HEK293 (cell line): ENCODE results near the gene SIN3A.
A peak's percentile ranks its signal among the peaks of the same experiment; 100 is the strongest.

Experiments used
- BCL11A ChIP-seq: fragments of 450-650 bp; formaldehyde crosslinking; IDR thresholded peaks from 2 replicates; pipeline ENCODE4 v1.5.1; 2016; ENCODE audit warnings: low read depth, missing biosample characterization, missing genetic modification characterization
- GFI1B ChIP-seq: fragments of 450-650 bp; formaldehyde crosslinking; IDR thresholded peaks from 2 replicates; pipeline ENCODE4 v1.5.1; 2016; ENCODE audit warnings: missing biosample characterization, missing genetic modification characterization
- GLIS2 ChIP-seq: fragments of 450-650 bp; formaldehyde crosslinking; IDR thresholded peaks from 2 replicates; pipeline ENCODE4 v1.5.1; 2016; ENCODE audit warnings: missing biosample characterization, missing genetic modification characterization
- KLF1 ChIP-seq: fragments of 450-650 bp; formaldehyde crosslinking; IDR thresholded peaks from 2 replicates; pipeline ENCODE4 v1.5.1; 2016; ENCODE audit warnings: missing biosample characterization, missing genetic modification characterization
- KLF16 ChIP-seq: fragments of 450-650 bp; formaldehyde crosslinking; IDR thresholded peaks from 2 replicates; pipeline ENCODE4 v1.5.1; 2017; ENCODE audit warnings: missing biosample characterization, missing genetic modification characterization
- KLF8 ChIP-seq: fragments of 450-650 bp; formaldehyde crosslinking; IDR thresholded peaks from 2 replicates; pipeline ENCODE4 v1.5.1; 2016; ENCODE audit warnings: missing biosample characterization, missing genetic modification characterization
- KLF9 ChIP-seq: fragments of 450-650 bp; formaldehyde crosslinking; IDR thresholded peaks from 2 replicates; pipeline ENCODE4 v1.5.1; 2016; ENCODE audit warnings: missing biosample characterization, missing genetic modification characterization, low read depth
- MZF1 ChIP-seq: fragments of 450-650 bp; formaldehyde crosslinking; IDR thresholded peaks from 2 replicates; pipeline ENCODE4 v1.5.1; 2017; ENCODE audit warnings: missing biosample characterization, missing genetic modification characterization, borderline replicate concordance
- PRDM1 ChIP-seq: fragments of 450-650 bp; formaldehyde crosslinking; IDR thresholded peaks from 2 replicates; pipeline ENCODE4; 2016; ENCODE audit warnings: missing biosample characterization, missing genetic modification characterization
- RBAK ChIP-seq: fragments of 450-650 bp; formaldehyde crosslinking; IDR thresholded peaks from 2 replicates; pipeline ENCODE4 v1.5.1; 2016; ENCODE audit warnings: missing biosample characterization, missing genetic modification characterization
- REPIN1 ChIP-seq: fragments of 450-650 bp; formaldehyde crosslinking; IDR thresholded peaks from 2 replicates; pipeline ENCODE4 v1.5.1; 2017; ENCODE audit warnings: missing biosample characterization, missing genetic modification characterization, low read depth
- SP2 ChIP-seq: fragments of 450-650 bp; formaldehyde crosslinking; IDR thresholded peaks from 2 replicates; pipeline ENCODE4 v1.5.1; 2016; ENCODE audit warnings: missing biosample characterization, missing genetic modification characterization
- YY1 ChIP-seq: fragments of 450-650 bp; formaldehyde crosslinking; IDR thresholded peaks from 2 replicates; pipeline ENCODE4 v1.5.1; 2018; ENCODE audit warnings: missing biosample characterization, missing genetic modification characterization
- ZBTB1 ChIP-seq: fragments of 450-650 bp; formaldehyde crosslinking; IDR thresholded peaks from 2 replicates; pipeline ENCODE4 v1.5.1; 2016; ENCODE audit warnings: missing biosample characterization, missing genetic modification characterization
- ZBTB21 ChIP-seq: fragments of 450-650 bp; formaldehyde crosslinking; IDR thresholded peaks from 2 replicates; pipeline ENCODE4 v1.5.1; 2017; ENCODE audit warnings: missing biosample characterization, missing genetic modification characterization
- ZBTB48 ChIP-seq: fragments of 450-650 bp; formaldehyde crosslinking; IDR thresholded peaks from 2 replicates; pipeline ENCODE4 v1.5.1; 2016; ENCODE audit warnings: missing biosample characterization, missing genetic modification characterization
- ZEB2 ChIP-seq: fragments of 450-650 bp; formaldehyde crosslinking; IDR thresholded peaks from 2 replicates; pipeline ENCODE4 v1.5.1; 2016; ENCODE audit warnings: missing biosample characterization, missing genetic modification characterization
- ZFP37 ChIP-seq: fragments of 450-650 bp; formaldehyde crosslinking; IDR thresholded peaks from 2 replicates; pipeline ENCODE4 v1.5.1; 2016; ENCODE audit warnings: missing biosample characterization, missing genetic modification characterization
- ZNF16 ChIP-seq: fragments of 450-650 bp; formaldehyde crosslinking; IDR thresholded peaks from 2 replicates; pipeline ENCODE4 v1.5.1; 2016; ENCODE audit warnings: low read depth, missing biosample characterization, missing genetic modification characterization
- ZNF175 ChIP-seq: fragments of 450-650 bp; formaldehyde crosslinking; IDR thresholded peaks from 2 replicates; pipeline ENCODE4 v1.5.1; 2016; ENCODE audit warnings: missing biosample characterization, missing genetic modification characterization
- ZNF211 ChIP-seq: fragments of 450-650 bp; formaldehyde crosslinking; IDR thresholded peaks from 2 replicates; pipeline ENCODE4 v1.5.1; 2016; ENCODE audit warnings: low read depth, missing biosample characterization, missing genetic modification characterization
- ZNF24 ChIP-seq: fragments of 450-650 bp; formaldehyde crosslinking; IDR thresholded peaks from 2 replicates; pipeline ENCODE4 v1.5.1; 2016; ENCODE audit warnings: missing biosample characterization, missing genetic modification characterization
- ZNF292 ChIP-seq: fragments of 450-650 bp; formaldehyde crosslinking; IDR thresholded peaks from 2 replicates; pipeline ENCODE4 v1.5.1; 2016; ENCODE audit warnings: low read depth, missing biosample characterization, missing genetic modification characterization, borderline replicate concordance
- ZNF350 ChIP-seq: fragments of 450-650 bp; formaldehyde crosslinking; IDR thresholded peaks from 2 replicates; pipeline ENCODE4 v1.5.0; 2017; ENCODE audit warnings: missing biosample characterization, mild to moderate bottlenecking, missing genetic modification characterization
- ZNF394 ChIP-seq: fragments of 450-650 bp; formaldehyde crosslinking; IDR thresholded peaks from 2 replicates; pipeline ENCODE4 v1.5.1; 2016; ENCODE audit warnings: missing biosample characterization, missing genetic modification characterization, mild to moderate bottlenecking, moderate library complexity, borderline replicate concordance
- ZNF473 ChIP-seq: fragments of 450-650 bp; formaldehyde crosslinking; IDR thresholded peaks from 2 replicates; pipeline ENCODE4 v1.5.1; 2017; ENCODE audit warnings: missing biosample characterization, missing genetic modification characterization
- ZNF501 ChIP-seq: fragments of 450-650 bp; formaldehyde crosslinking; IDR thresholded peaks from 2 replicates; pipeline ENCODE4 v1.5.1; 2016; ENCODE audit warnings: missing biosample characterization, missing genetic modification characterization
- ZNF596 ChIP-seq: fragments of 450-650 bp; IDR thresholded peaks from 2 replicates; pipeline ENCODE4 v1.5.0; 2018; ENCODE audit warnings: missing biosample characterization, mild to moderate bottlenecking, missing genetic modification characterization, moderate library complexity
- ZNF610 ChIP-seq: fragments of 450-650 bp; formaldehyde crosslinking; IDR thresholded peaks from 2 replicates; pipeline ENCODE4 v1.5.1; 2016; ENCODE audit warnings: missing biosample characterization, missing genetic modification characterization, borderline replicate concordance
- ZNF747 ChIP-seq: fragments of 450-650 bp; formaldehyde crosslinking; IDR thresholded peaks from 2 replicates; pipeline ENCODE4 v1.5.1; 2016; ENCODE audit warnings: missing biosample characterization, missing genetic modification characterization
- ZNF777 ChIP-seq: fragments of 450-650 bp; formaldehyde crosslinking; IDR thresholded peaks from 2 replicates; pipeline ENCODE4 v1.5.1; 2017; ENCODE audit warnings: missing biosample characterization, missing genetic modification characterization, borderline replicate concordance
- ZNF785 ChIP-seq: fragments of 450-650 bp; formaldehyde crosslinking; IDR thresholded peaks from 2 replicates; pipeline ENCODE4 v1.5.1; 2016; ENCODE audit warnings: missing biosample characterization, missing genetic modification characterization
- ZNF830 ChIP-seq: fragments of 450-650 bp; IDR thresholded peaks from 2 replicates; pipeline ENCODE4 v1.5.0; 2018; ENCODE audit warnings: missing biosample characterization, missing genetic modification characterization, low read depth, mild to moderate bottlenecking, moderate library complexity
- ZSCAN23 ChIP-seq: fragments of 450-650 bp; formaldehyde crosslinking; IDR thresholded peaks from 2 replicates; pipeline ENCODE4 v1.5.1; 2016; ENCODE audit warnings: missing biosample characterization, missing genetic modification characterization
- TF ChIP-seq, protein P1 (sequence below): fragments of 450-650 bp; formaldehyde crosslinking; IDR thresholded peaks from 2 replicates; pipeline ENCODE4 v1.5.1; 2016; ENCODE audit warnings: missing biosample characterization, missing genetic modification characterization, borderline replicate concordance
- TF ChIP-seq, protein P2 (sequence below): fragments of 450-650 bp; formaldehyde crosslinking; IDR thresholded peaks from 2 replicates; pipeline ENCODE4; 2016; ENCODE audit warnings: missing biosample characterization, missing genetic modification characterization

Gene SIN3A

DNA sequence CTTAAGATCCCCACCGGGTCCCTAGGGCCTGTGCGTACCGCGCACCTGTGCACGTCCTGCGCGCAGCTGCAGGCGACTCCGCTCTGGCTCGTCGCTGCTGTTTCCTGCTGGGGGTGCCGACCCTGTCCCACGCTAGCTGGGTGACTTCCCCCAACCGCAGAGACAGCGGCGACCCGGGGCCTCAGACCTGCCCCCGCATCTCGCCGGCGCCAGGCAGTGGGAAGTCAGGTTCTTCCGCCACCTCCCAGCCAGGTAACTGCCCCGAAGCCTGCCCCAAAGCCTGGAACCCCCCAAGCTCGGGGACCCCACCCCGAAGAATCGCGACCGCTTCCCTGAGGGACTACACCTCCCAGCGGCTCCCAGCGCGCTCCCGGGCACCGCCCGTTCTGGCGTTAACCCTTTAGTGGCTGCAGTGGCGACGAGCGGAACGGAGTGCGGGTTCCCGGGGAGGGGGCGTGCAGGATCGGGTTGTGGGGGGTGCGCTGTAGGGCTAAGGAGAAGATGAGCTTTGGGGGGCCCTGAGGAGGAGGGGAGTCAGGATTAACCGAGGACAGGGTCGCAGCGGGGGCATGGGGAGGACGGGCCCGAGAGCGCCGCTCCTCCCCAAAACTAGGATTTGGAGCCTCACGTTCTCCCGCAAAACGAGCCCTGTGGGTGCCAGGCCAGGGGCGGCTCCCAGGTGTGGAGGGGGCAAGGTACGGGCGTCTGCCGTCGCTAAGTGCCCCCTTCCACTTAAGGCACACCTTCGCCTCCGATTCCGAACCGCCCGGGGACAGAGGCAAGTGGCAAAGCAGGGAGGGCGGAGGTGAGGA lies 104.1 kb downstream of the SIN3A start (continued):
- 0 out of 2 replicates have a peak, but pooled peaks have one; percentile 21 for TF ChIP-seq RBAK (tag by site-specific recombination)
- peak; percentile 95 for TF ChIP-seq ZEB2 (tag by site-specific recombination)
- 0 out of 2 replicates have a peak, but pooled peaks have one; percentile 36 for TF ChIP-seq YY1
- no peak; the same call in 1 of the 2 replicates for TF ChIP-seq GFI1B (tag by site-specific recombination)
- TF ChIP-seq ZNF16 (tag by site-specific recombination): no peak
- no peak for TF ChIP-seq ZNF175 (tag by site-specific recombination)
- TF ChIP-seq, protein P1, sequence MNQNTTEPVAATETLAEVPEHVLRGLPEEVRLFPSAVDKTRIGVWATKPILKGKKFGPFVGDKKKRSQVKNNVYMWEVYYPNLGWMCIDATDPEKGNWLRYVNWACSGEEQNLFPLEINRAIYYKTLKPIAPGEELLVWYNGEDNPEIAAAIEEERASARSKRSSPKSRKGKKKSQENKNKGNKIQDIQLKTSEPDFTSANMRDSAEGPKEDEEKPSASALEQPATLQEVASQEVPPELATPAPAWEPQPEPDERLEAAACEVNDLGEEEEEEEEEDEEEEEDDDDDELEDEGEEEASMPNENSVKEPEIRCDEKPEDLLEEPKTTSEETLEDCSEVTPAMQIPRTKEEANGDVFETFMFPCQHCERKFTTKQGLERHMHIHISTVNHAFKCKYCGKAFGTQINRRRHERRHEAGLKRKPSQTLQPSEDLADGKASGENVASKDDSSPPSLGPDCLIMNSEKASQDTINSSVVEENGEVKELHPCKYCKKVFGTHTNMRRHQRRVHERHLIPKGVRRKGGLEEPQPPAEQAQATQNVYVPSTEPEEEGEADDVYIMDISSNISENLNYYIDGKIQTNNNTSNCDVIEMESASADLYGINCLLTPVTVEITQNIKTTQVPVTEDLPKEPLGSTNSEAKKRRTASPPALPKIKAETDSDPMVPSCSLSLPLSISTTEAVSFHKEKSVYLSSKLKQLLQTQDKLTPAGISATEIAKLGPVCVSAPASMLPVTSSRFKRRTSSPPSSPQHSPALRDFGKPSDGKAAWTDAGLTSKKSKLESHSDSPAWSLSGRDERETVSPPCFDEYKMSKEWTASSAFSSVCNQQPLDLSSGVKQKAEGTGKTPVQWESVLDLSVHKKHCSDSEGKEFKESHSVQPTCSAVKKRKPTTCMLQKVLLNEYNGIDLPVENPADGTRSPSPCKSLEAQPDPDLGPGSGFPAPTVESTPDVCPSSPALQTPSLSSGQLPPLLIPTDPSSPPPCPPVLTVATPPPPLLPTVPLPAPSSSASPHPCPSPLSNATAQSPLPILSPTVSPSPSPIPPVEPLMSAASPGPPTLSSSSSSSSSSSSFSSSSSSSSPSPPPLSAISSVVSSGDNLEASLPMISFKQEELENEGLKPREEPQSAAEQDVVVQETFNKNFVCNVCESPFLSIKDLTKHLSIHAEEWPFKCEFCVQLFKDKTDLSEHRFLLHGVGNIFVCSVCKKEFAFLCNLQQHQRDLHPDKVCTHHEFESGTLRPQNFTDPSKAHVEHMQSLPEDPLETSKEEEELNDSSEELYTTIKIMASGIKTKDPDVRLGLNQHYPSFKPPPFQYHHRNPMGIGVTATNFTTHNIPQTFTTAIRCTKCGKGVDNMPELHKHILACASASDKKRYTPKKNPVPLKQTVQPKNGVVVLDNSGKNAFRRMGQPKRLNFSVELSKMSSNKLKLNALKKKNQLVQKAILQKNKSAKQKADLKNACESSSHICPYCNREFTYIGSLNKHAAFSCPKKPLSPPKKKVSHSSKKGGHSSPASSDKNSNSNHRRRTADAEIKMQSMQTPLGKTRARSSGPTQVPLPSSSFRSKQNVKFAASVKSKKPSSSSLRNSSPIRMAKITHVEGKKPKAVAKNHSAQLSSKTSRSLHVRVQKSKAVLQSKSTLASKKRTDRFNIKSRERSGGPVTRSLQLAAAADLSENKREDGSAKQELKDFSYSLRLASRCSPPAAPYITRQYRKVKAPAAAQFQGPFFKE (tag by site-specific recombination): no peak
- peak; percentile 94 for TF ChIP-seq ZFP37 (tag by site-specific recombination)
- TF ChIP-seq KLF16: peak; percentile 98
- peak; percentile 97 for TF ChIP-seq KLF1 (tag by site-specific recombination)
- no peak for TF ChIP-seq ZNF747 (tag by site-specific recombination)
- TF ChIP-seq REPIN1 (tag by site-specific recombination): no peak
- TF ChIP-seq ZBTB1 (tag by site-specific recombination): peak; percentile 92; the same call in 1 of the 2 replicates
- TF ChIP-seq, protein P2, sequence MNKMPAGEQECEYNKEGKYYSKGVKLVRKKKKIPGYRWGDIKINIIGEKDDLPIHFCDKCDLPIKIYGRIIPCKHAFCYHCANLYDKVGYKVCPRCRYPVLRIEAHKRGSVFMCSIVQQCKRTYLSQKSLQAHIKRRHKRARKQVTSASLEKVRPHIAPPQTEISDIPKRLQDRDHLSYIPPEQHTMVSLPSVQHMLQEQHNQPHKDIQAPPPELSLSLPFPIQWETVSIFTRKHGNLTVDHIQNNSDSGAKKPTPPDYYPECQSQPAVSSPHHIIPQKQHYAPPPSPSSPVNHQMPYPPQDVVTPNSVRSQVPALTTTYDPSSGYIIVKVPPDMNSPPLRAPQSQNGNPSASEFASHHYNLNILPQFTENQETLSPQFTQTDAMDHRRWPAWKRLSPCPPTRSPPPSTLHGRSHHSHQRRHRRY (tag by site-specific recombination): no peak; the same call in 1 of the 2 replicates
- TF ChIP-seq ZNF211 (tag by site-specific recombination): no peak
- TF ChIP-seq PRDM1 (tag by site-specific recombination): no peak
- TF ChIP-seq ZNF473 (tag by site-specific recombination): no peak
- no peak for TF ChIP-seq ZBTB21 (tag by site-specific recombination)
- peak; percentile 71 for TF ChIP-seq ZNF394 (tag by site-specific recombination)
- TF ChIP-seq ZNF350 (tag by site-specific recombination): no peak
- no peak for TF ChIP-seq ZNF777 (tag by site-specific recombination)
- TF ChIP-seq ZBTB48 (tag by site-specific recombination): peak; percentile 78
- TF ChIP-seq BCL11A (tag by site-specific recombination): peak; percentile 45; the same call in 1 of the 2 replicates
- no peak for TF ChIP-seq ZNF596 (tag by site-specific recombination)
- no peak for TF ChIP-seq MZF1 (tag by site-specific recombination)
- TF ChIP-seq ZNF24 (tag by site-specific recombination): peak; percentile 84
- TF ChIP-seq ZSCAN23: peak; percentile 74; the same call in 1 of the 2 replicates
- no peak for TF ChIP-seq ZNF830 (tag by site-specific recombination)
- TF ChIP-seq ZNF501 (tag by site-specific recombination): peak; percentile 95; the same call in 1 of the 2 replicates
- no peak; the same call in 1 of the 2 replicates for TF ChIP-seq ZNF785 (tag by site-specific recombination)
- TF ChIP-seq ZNF292 (tag by site-specific recombination): no peak
- TF ChIP-seq ZNF610: peak; percentile 85; the same call in 1 of the 2 replicates
- peak; percentile 98 for TF ChIP-seq GLIS2 (tag by site-specific recombination)
- TF ChIP-seq SP2 (tag by site-specific recombination): peak; percentile 34; the same call in 1 of the 2 replicates
- TF ChIP-seq KLF9: peak; percentile 79
- peak; percentile 99 for TF ChIP-seq KLF8
